Calu3 (cell line): ENCODE data around the gene CFAP73. TPM values are rescaled to one million over a fixed set of nuclear protein-coding genes. Genes with fewer than 3 reads are reported as not detected.

Source experiments
- BruUV-seq: library from RNA; stranded (reverse); fragments of 400-500 nt; replicated peaks from 2 replicates; lab custom pipeline; 2021; lab: Mats Ljungman, UMichigan
- CTCF ChIA-PET: fragments of 300-600 bp; sonication (Branson Sonifier 250); formaldehyde crosslinking; loops from one replicate; lab custom pipeline; 2022; ENCODE audit warnings: antibody characterized with exemption; lab: Charles Lee
- DNase-seq: peaks from one replicate; pipeline ENCODE4 v3.0.0; 2022
- H3K27ac Mint-ChIP-seq: one replicate; pipeline ENCODE4 v1.8.0; 2022; ENCODE audit warnings: mixed read lengths; ENCODE audit not compliant: unreplicated experiment
- H3K27me3 Mint-ChIP-seq: one replicate; pipeline ENCODE4 v1.8.0; 2022; ENCODE audit warnings: mixed read lengths; ENCODE audit not compliant: unreplicated experiment
- H3K36me3 Mint-ChIP-seq: one replicate; pipeline ENCODE4 v1.8.0; 2022; ENCODE audit warnings: mild to moderate bottlenecking, moderate library complexity, mixed read lengths; ENCODE audit not compliant: insufficient read depth, unreplicated experiment
- H3K4me1 Mint-ChIP-seq: one replicate; pipeline ENCODE4 v1.8.0; 2022; ENCODE audit warnings: mild to moderate bottlenecking, low read depth, mixed read lengths; ENCODE audit not compliant: unreplicated experiment
- H3K4me3 Mint-ChIP-seq: one replicate; pipeline ENCODE4 v1.8.0; 2022; ENCODE audit warnings: mild to moderate bottlenecking, low read depth, moderate library complexity, mixed read lengths; ENCODE audit not compliant: unreplicated experiment
- H3K9me3 Mint-ChIP-seq: one replicate; pipeline ENCODE4 v1.8.0; 2022; ENCODE audit warnings: low read depth, mixed read lengths; ENCODE audit not compliant: unreplicated experiment
- CTCF ChIP-seq: fragments of 200-600 bp; IDR thresholded peaks from one replicate; pipeline ENCODE4 v1.8.0; 2022; ENCODE audit warnings: antibody characterized with exemption; ENCODE audit not compliant: unreplicated experiment
- intact Hi-C: fragments of 100-400 bp; cut with micrococcal nuclease; formaldehyde crosslinking; loops from one replicate; pipeline ENCODE4 v1.10.0; 2022; ENCODE audit not compliant: unreplicated experiment
- total RNA-seq: library from RNA; stranded (reverse); gene quantifications from 2 replicates; pipeline ENCODE4 v1.2.3, GENCODE V29; 2022

Gene CFAP73
- total RNA-seq, 1 experiment from 2014 or later = 3.2 TPM

- CTCF ChIA-PET = no interaction called here
- DNase-seq = no peak
Measured at GRCh38 chr12:113196582-113196981, 47.1 kb downstream of the CFAP73 start.

GRCh38 chr12:113196990-113197389 lies 47.5 kb downstream of the CFAP73 start:
- H3K27me3 Mint-ChIP-seq = no peaks in the 10 kb centered on the region
- CTCF ChIA-PET = interaction anchor here (0.6 kb wide), 8 partner anchors 10 to 43 kb away, joined by 3 to 8 read pairs (median 4); partner anchors contain the start of gene DDX54
- H3K9me3 Mint-ChIP-seq = no peaks in the 10 kb centered on the region
- intact Hi-C loops = loop anchor here (5.0 kb wide), 4 partner anchors 45 to 225 kb away; partner anchors contain the start of genes PLBD2 and SDSL
- TF ChIP-seq CTCF = peak; percentile 57
- H3K4me1 Mint-ChIP-seq = peaks cover 13% of the 10 kb centered on the region
- peak overlapping the region; percentile 42 for H3K27ac Mint-ChIP-seq
- peaks cover 14% of the 10 kb centered on the region for H3K36me3 Mint-ChIP-seq
- no TSS peak for BruUV-seq
- H3K4me3 Mint-ChIP-seq = no peak overlapping the region
- DNase-seq = peak; percentile 81

More at GRCh38 chr12:113196582-113196981, 47.1 kb downstream of the CFAP73 start:
- Mint-ChIP-seq H3K4me3 (no peak overlapping the region), H3K9me3 (no peaks in the 10 kb centered on the region), H3K27me3 (no peaks in the 10 kb centered on the region), H3K27ac (no peak overlapping the region), H3K36me3 (peaks cover 18% of the 10 kb centered on the region), H3K4me1 (peaks cover 13% of the 10 kb centered on the region)
- TF ChIP-seq CTCF = no peak
- BruUV-seq = no TSS peak
- intact Hi-C loops = loop anchor here (5.0 kb wide), 4 partner anchors 46 to 226 kb away; partner anchors contain the start of genes PLBD2 and SDSL

- H3K27ac Mint-ChIP-seq = peak overlapping the region; percentile 42
- no peak for TF ChIP-seq CTCF
- intact Hi-C loops = loop anchor here (5.0 kb wide), 4 partner anchors 45 to 225 kb away; partner anchors contain the start of genes PLBD2 and SDSL
- H3K4me3 Mint-ChIP-seq = no peak overlapping the region
- peaks cover 8% of the 10 kb centered on the region for H3K36me3 Mint-ChIP-seq
- no peaks in the 10 kb centered on the region for H3K27me3 Mint-ChIP-seq
- H3K9me3 Mint-ChIP-seq = no peaks in the 10 kb centered on the region
- CTCF ChIA-PET = interaction anchor here (0.6 kb wide), 8 partner anchors 10 to 42 kb away, joined by 3 to 8 read pairs (median 4); partner anchors contain the start of gene DDX54
- DNase-seq = no peak
- peaks cover 13% of the 10 kb centered on the region for H3K4me1 Mint-ChIP-seq
- TSS peak; percentile 9 for BruUV-seq
Measured at GRCh38 chr12:113197518-113198077, 48.1 kb downstream of the CFAP73 start.

GRCh38 chr12:113198296-113198695 lies 48.8 kb downstream of the CFAP73 start:
- peaks cover 12% of the 10 kb centered on the region for H3K4me1 Mint-ChIP-seq
- CTCF ChIA-PET = no interaction called here
- no TSS peak for BruUV-seq
- H3K27me3 Mint-ChIP-seq = no peaks in the 10 kb centered on the region
- intact Hi-C loops = loop anchor here (5.0 kb wide), 4 partner anchors 44 to 224 kb away; partner anchors contain the start of genes PLBD2 and SDSL
- peaks cover 7% of the 10 kb centered on the region for H3K36me3 Mint-ChIP-seq
- H3K27ac Mint-ChIP-seq = no peak overlapping the region
- DNase-seq = no peak
- no peak overlapping the region for H3K4me3 Mint-ChIP-seq
- TF ChIP-seq CTCF = no peak
- H3K9me3 Mint-ChIP-seq = no peaks in the 10 kb centered on the region
